Smooth muscle cell (in vitro differentiated cells): ENCODE measurements around the gene CAMTA1. TPM values are rescaled to one million over a fixed set of nuclear protein-coding genes. Genes with fewer than 3 reads are reported as not detected.

Experiments used
- DNase-seq: peaks from one replicate; lab custom pipeline; 2025; ENCODE audit not compliant: unreplicated experiment; lab: John Stamatoyannopoulos, UW
- H2AFZ ChIP-seq: fragments of 200-600 bp; sonication (generic); 2 replicates; pipeline ENCODE4 v1.6.0; 2016; ENCODE audit warnings: antibody characterized with exemption, low read depth, mild to moderate bottlenecking
- H3F3A ChIP-seq: fragments of 200-600 bp; sonication (generic); 2 replicates; pipeline ENCODE4 v1.6.0; 2017; ENCODE audit warnings: antibody characterized with exemption, low read depth
- H3K27ac ChIP-seq: fragments of 200-600 bp; sonication (generic); 2 replicates; pipeline ENCODE4 v1.5.1; 2016; ENCODE audit warnings: low read depth, mild to moderate bottlenecking
- H3K27me3 ChIP-seq: fragments of 200-600 bp; sonication (generic); 2 replicates; pipeline ENCODE4 v1.6.1; 2016; ENCODE audit warnings: low read depth, mild to moderate bottlenecking
- H3K36me3 ChIP-seq: fragments of 200-600 bp; sonication (generic); 2 replicates; pipeline ENCODE4 v1.5.1; 2016; ENCODE audit warnings: low read depth
- H3K4me1 ChIP-seq: fragments of 200-600 bp; sonication (generic); 2 replicates; pipeline ENCODE4 v1.5.1; 2016; ENCODE audit warnings: low read depth
- H3K4me2 ChIP-seq: fragments of 200-600 bp; sonication (generic); 2 replicates; pipeline ENCODE4 v1.6.0; 2016; ENCODE audit warnings: mild to moderate bottlenecking
- H3K4me3 ChIP-seq: fragments of 200-600 bp; sonication (generic); 2 replicates; pipeline ENCODE4 v1.5.1; 2016; ENCODE audit warnings: mild to moderate bottlenecking
- H3K79me2 ChIP-seq: fragments of 200-600 bp; sonication (generic); 2 replicates; pipeline ENCODE4 v1.6.0; 2016; ENCODE audit warnings: low read depth, mild to moderate bottlenecking
- H3K9ac ChIP-seq: fragments of 200-600 bp; sonication (generic); 2 replicates; pipeline ENCODE4 v1.6.0; 2016; ENCODE audit warnings: low read depth
- H3K9me3 ChIP-seq: fragments of 200-600 bp; sonication (generic); replicated peaks from 2 replicates; pipeline ENCODE4 v1.5.1; 2016; ENCODE audit warnings: low read depth
- H4K20me1 ChIP-seq: fragments of 200-600 bp; sonication (generic); 2 replicates; pipeline ENCODE4 v1.6.0; 2016; ENCODE audit warnings: low read depth
- CTCF ChIP-seq: fragments of 200-600 bp; sonication (generic); IDR thresholded peaks from 2 replicates; pipeline ENCODE4 v1.5.1; 2017; ENCODE audit warnings: borderline replicate concordance, mild to moderate bottlenecking, antibody characterized with exemption; ENCODE audit not compliant: insufficient read depth, poor library complexity, severe bottlenecking
- WGBS: methylation state at CpG from one replicate; pipeline ENCODE4 v1.1.7; 2016; ENCODE audit warnings: low lambda C conversion rate; 5-methylcytosine and 5-hydroxymethylcytosine counted together
- polyA plus RNA-seq: library from polyadenylated mRNA; unstranded; fragments of >200 nt; fragmentation: Nextera tagmentation; extraction: Ambion mirVana; gene quantifications from 2 replicates; pipeline ENCODE4 v1.2.1, GENCODE V29; 2016
- total RNA-seq: library from RNA; depleted of rRNA; stranded (reverse); fragments of >200 nt; gene quantifications from 2 replicates; pipeline ENCODE4 v1.2.3, GENCODE V29; 2014

CAMTA1 gene
- total and polyA plus RNA-seq, 2 experiments from 2014 or later: 139 to 145 TPM

GRCh38 chr1:6757719-6758435 is 27.4 kb upstream of the CAMTA1 start:
- TF ChIP-seq CTCF: no peak

GRCh38 chr1:6761196-6761737 is 24.0 kb upstream of the CAMTA1 start:
- Histone ChIP-seq H3F3A (no peaks in the 10 kb centered on the region), H3K27me3 (no peaks in the 10 kb centered on the region), H3K4me3 (no peak overlapping the region), H3K36me3 (no peaks in the 10 kb centered on the region), H3K9me3 (no peaks in the 10 kb centered on the region), H2AFZ (no peak overlapping the region), H3K9ac (no peak overlapping the region), H3K4me1 (no peaks in the 10 kb centered on the region), H3K27ac (no peak overlapping the region), H3K79me2 (no peaks in the 10 kb centered on the region), H4K20me1 (no peaks in the 10 kb centered on the region), H3K4me2 (no peak overlapping the region)
- DNase-seq: no peak
- 94% methylated on average over 9 of the region's 9 CpGs for WGBS
- no peak for TF ChIP-seq CTCF

More at GRCh38 chr1:6757719-6758435, 27.4 kb upstream of the CAMTA1 start:
- H3K79me2 ChIP-seq: no peaks in the 10 kb centered on the region
- WGBS: 78% methylated on average over 20 of the region's 25 CpGs
- H3K4me1 ChIP-seq: no peaks in the 10 kb centered on the region
- H3K4me3 ChIP-seq: no peak overlapping the region
- H3K4me2 ChIP-seq: no peak overlapping the region
- H3F3A ChIP-seq: no peaks in the 10 kb centered on the region
- H3K9ac ChIP-seq: no peak overlapping the region
- DNase-seq: no peak
- H3K27ac ChIP-seq: no peak overlapping the region
- H4K20me1 ChIP-seq: no peaks in the 10 kb centered on the region
- no peak overlapping the region for H2AFZ ChIP-seq
- no peaks in the 10 kb centered on the region for H3K36me3 ChIP-seq
- no peaks in the 10 kb centered on the region for H3K9me3 ChIP-seq
- H3K27me3 ChIP-seq: no peaks in the 10 kb centered on the region

GRCh38 chr1:6762060-6762459 is 23.2 kb upstream of the CAMTA1 start:
- Histone ChIP-seq H3K27ac (no peak overlapping the region), H3K9me3 (no peaks in the 10 kb centered on the region), H3F3A (no peaks in the 10 kb centered on the region), H3K4me2 (no peak overlapping the region), H3K79me2 (no peaks in the 10 kb centered on the region), H3K27me3 (no peaks in the 10 kb centered on the region), H3K9ac (no peak overlapping the region), H3K36me3 (no peaks in the 10 kb centered on the region), H4K20me1 (no peaks in the 10 kb centered on the region), H3K4me1 (no peaks in the 10 kb centered on the region), H3K4me3 (no peak overlapping the region), H2AFZ (no peak overlapping the region)
- no peak for TF ChIP-seq CTCF
- DNase-seq: no peak
- 85% methylated on average over 6 of the region's 6 CpGs for WGBS
